Mesendoderm (in vitro differentiated cells): ENCODE results near the gene CEP128.
A peak's percentile ranks its signal among the peaks of the same experiment; 100 is the strongest.

Experiments
- DNase-seq: peaks from one replicate; pipeline ENCODE4 v3.0.0; 2013
- H2AK5ac ChIP-seq: 2 replicates; pipeline ENCODE4 v1.6.1; 2013; ENCODE audit warnings: low read length, inconsistent platforms
- H2BK120ac ChIP-seq: 2 replicates; pipeline ENCODE4 v1.6.1; 2013; ENCODE audit warnings: low read depth, mild to moderate bottlenecking, low read length, moderate library complexity, mixed read lengths
- H2BK15ac ChIP-seq: replicated peaks from 2 replicates; pipeline ENCODE4 v1.6.1; 2013; ENCODE audit warnings: low read depth, mild to moderate bottlenecking, moderate library complexity
- H2BK5ac ChIP-seq: 2 replicates; pipeline ENCODE4 v1.6.1; 2013; ENCODE audit warnings: low read length, inconsistent platforms
- H3K18ac ChIP-seq: 2 replicates; pipeline ENCODE4 v1.6.1; 2013; ENCODE audit warnings: mild to moderate bottlenecking, low read length, mixed read lengths
- H3K23ac ChIP-seq: one replicate; pipeline ENCODE4 v1.6.1; 2013; ENCODE audit warnings: low read length
- H3K27ac ChIP-seq: 2 replicates; pipeline ENCODE4 v1.5.1; 2013; ENCODE audit warnings: low read depth, mild to moderate bottlenecking, inconsistent platforms, low read length, moderate library complexity
- H3K27me3 ChIP-seq: 2 replicates; pipeline ENCODE4 v1.6.1; 2013; ENCODE audit warnings: low read length, control low read depth, mild to moderate bottlenecking, inconsistent platforms; ENCODE audit not compliant: insufficient read depth, poor library complexity
- H3K36me3 ChIP-seq: 2 replicates; pipeline ENCODE4 v1.6.1; 2013; ENCODE audit warnings: low read length, inconsistent platforms; ENCODE audit not compliant: control insufficient read depth, insufficient read depth
- H3K4ac ChIP-seq: one replicate; pipeline ENCODE4 v1.6.1; 2013; ENCODE audit warnings: low read depth, mild to moderate bottlenecking, low read length, moderate library complexity
- H3K4me1 ChIP-seq: 2 replicates; pipeline ENCODE4 v1.6.1; 2013; ENCODE audit warnings: low read depth, low read length, inconsistent platforms; ENCODE audit not compliant: control insufficient read depth
- H3K4me2 ChIP-seq: 2 replicates; pipeline ENCODE4 v1.6.1; 2013; ENCODE audit warnings: low read length
- H3K4me3 ChIP-seq: 2 replicates; pipeline ENCODE4 v1.5.1; 2013; ENCODE audit warnings: mild to moderate bottlenecking, low read length
- H3K56ac ChIP-seq: one replicate; pipeline ENCODE4 v1.6.1; 2013; ENCODE audit warnings: low read length
- H3K79me1 ChIP-seq: 2 replicates; pipeline ENCODE4 v1.6.1; 2013; ENCODE audit warnings: low read length, inconsistent platforms
- H3K79me2 ChIP-seq: 2 replicates; pipeline ENCODE4 v1.6.1; 2013; ENCODE audit warnings: mild to moderate bottlenecking, low read length; ENCODE audit not compliant: control insufficient read depth, insufficient read depth
- H3K9ac ChIP-seq: 2 replicates; pipeline ENCODE4 v1.6.1; 2013; ENCODE audit warnings: low read length, inconsistent platforms
- H4K5ac ChIP-seq: one replicate; pipeline ENCODE4 v1.6.1; 2013; ENCODE audit warnings: low read length
- H4K8ac ChIP-seq: one replicate; pipeline ENCODE4 v1.6.1; 2013; ENCODE audit warnings: low read depth, mild to moderate bottlenecking, control low read depth, low read length, moderate library complexity
- WGBS: extraction: QIAGEN DNeasy Blood & Tissue Kit; methylation state at CpG from one replicate; pipeline ENCODE4 v1.1.7; 2013; ENCODE audit warnings: low lambda C conversion rate, missing lambda C conversion rate; ENCODE audit not compliant: insufficient coverage; ENCODE audit errors: extremely low coverage; 5-methylcytosine and 5-hydroxymethylcytosine counted together

CEP128 gene

DNA sequence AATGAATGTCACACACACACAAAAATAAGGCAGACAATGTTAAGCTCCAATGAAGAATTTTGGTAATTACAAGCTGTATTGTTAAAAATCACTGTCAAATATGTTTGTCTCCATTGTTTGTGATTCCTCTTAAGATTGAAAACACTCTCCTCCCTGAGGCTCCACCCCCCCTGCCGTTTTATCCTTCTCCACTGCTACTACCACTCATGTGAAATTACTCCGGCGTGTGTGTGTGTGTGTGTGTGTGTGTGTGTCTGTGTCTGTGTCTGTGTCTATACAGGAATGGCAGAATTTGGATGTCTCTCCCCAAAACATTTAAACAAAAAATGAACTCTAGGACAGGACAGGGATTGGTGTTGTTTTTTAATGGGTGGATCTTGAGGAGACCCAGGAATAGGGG lies 365.1 kb downstream of the CEP128 start:
- Histone ChIP-seq H3K56ac (no peak overlapping the region), H3K27ac (no peak overlapping the region), H3K27me3 (no peaks in the 10 kb centered on the region), H3K4me2 (no peak overlapping the region), H3K36me3 (no peaks in the 10 kb centered on the region), H3K4me3 (no peak overlapping the region), H4K8ac (no peak overlapping the region), H3K18ac (no peak overlapping the region), H3K9ac (no peak overlapping the region), H3K4me1 (no peaks in the 10 kb centered on the region), H3K79me2 (no peaks in the 10 kb centered on the region), H3K4ac (no peak overlapping the region), H2BK5ac (no peak overlapping the region), H2BK15ac (no peak overlapping the region), H3K23ac (no peak overlapping the region), H4K5ac (no peak overlapping the region), H3K79me1 (no peaks in the 10 kb centered on the region), H2AK5ac (no peak overlapping the region), H2BK120ac (no peak overlapping the region)
- DNase-seq = no peak
- WGBS = no CpG with 5 or more reads among the region's 3 CpGs

GRCh38 chr14:80575763-80576162 lies 365.8 kb downstream of the CEP128 start:
- Histone ChIP-seq H3K4me2 (no peak overlapping the region), H3K4ac (no peak overlapping the region), H3K18ac (no peak overlapping the region), H3K4me3 (no peak overlapping the region), H4K5ac (no peak overlapping the region), H3K56ac (no peak overlapping the region), H2BK120ac (no peak overlapping the region), H3K27me3 (no peaks in the 10 kb centered on the region), H3K79me2 (no peaks in the 10 kb centered on the region), H4K8ac (no peak overlapping the region), H2AK5ac (no peak overlapping the region), H3K9ac (no peak overlapping the region), H2BK15ac (no peak overlapping the region), H3K27ac (no peak overlapping the region), H3K23ac (no peak overlapping the region), H2BK5ac (no peak overlapping the region), H3K4me1 (no peaks in the 10 kb centered on the region), H3K36me3 (no peaks in the 10 kb centered on the region), H3K79me1 (no peaks in the 10 kb centered on the region)
- WGBS = no CpG with 5 or more reads among the region's 2 CpGs
- DNase-seq = no peak

- H3K4ac ChIP-seq = no peak overlapping the region
- no peaks in the 10 kb centered on the region for H3K36me3 ChIP-seq
- H4K5ac ChIP-seq = no peak overlapping the region
- no peak overlapping the region for H2BK120ac ChIP-seq
- no peak overlapping the region for H2BK15ac ChIP-seq
- H2BK5ac ChIP-seq = no peak overlapping the region
- no peak overlapping the region for H3K27ac ChIP-seq
- no peak overlapping the region for H2AK5ac ChIP-seq
- H3K56ac ChIP-seq = no peak overlapping the region
- no peak overlapping the region for H3K23ac ChIP-seq
- H3K9ac ChIP-seq = no peak overlapping the region
- no peak overlapping the region for H3K4me2 ChIP-seq
- H3K4me1 ChIP-seq = no peaks in the 10 kb centered on the region
- no CpG with 5 or more reads among the region's 6 CpGs for WGBS
- no peak overlapping the region for H3K4me3 ChIP-seq
- H3K18ac ChIP-seq = no peak overlapping the region
- H3K79me1 ChIP-seq = no peaks in the 10 kb centered on the region
- no peaks in the 10 kb centered on the region for H3K27me3 ChIP-seq
- H3K79me2 ChIP-seq = no peaks in the 10 kb centered on the region
- peak; percentile 39 for DNase-seq
- H4K8ac ChIP-seq = no peak overlapping the region
These were observed 368.9 kb downstream of the CEP128 start for GRCh38 chr14:80572666-80573065.

GRCh38 chr14:80570930-80571298 lies 370.6 kb downstream of the CEP128 start:
- no peaks in the 10 kb centered on the region for H3K36me3 ChIP-seq
- no peak overlapping the region for H3K9ac ChIP-seq
- H3K56ac ChIP-seq = no peak overlapping the region
- no peak overlapping the region for H3K27ac ChIP-seq
- H3K27me3 ChIP-seq = no peaks in the 10 kb centered on the region
- no peak overlapping the region for H4K8ac ChIP-seq
- no peak overlapping the region for H3K18ac ChIP-seq
- no peak overlapping the region for H3K4ac ChIP-seq
- H4K5ac ChIP-seq = no peak overlapping the region
- H2BK15ac ChIP-seq = no peak overlapping the region
- H2AK5ac ChIP-seq = no peak overlapping the region
- H3K4me1 ChIP-seq = no peaks in the 10 kb centered on the region
- WGBS = no CpG with 5 or more reads among the region's 3 CpGs
- H3K4me3 ChIP-seq = no peak overlapping the region
- H3K79me2 ChIP-seq = no peaks in the 10 kb centered on the region
- no peaks in the 10 kb centered on the region for H3K79me1 ChIP-seq
- no peak overlapping the region for H3K4me2 ChIP-seq
- no peak overlapping the region for H2BK120ac ChIP-seq
- no peak overlapping the region for H2BK5ac ChIP-seq
- H3K23ac ChIP-seq = no peak overlapping the region
- no peak for DNase-seq

GRCh38 chr14:80567905-80568536 lies 373.5 kb downstream of the CEP128 start:
- H2BK120ac ChIP-seq = no peak overlapping the region
- H3K79me1 ChIP-seq = no peaks in the 10 kb centered on the region
- no peak overlapping the region for H4K5ac ChIP-seq
- no peaks in the 10 kb centered on the region for H3K27me3 ChIP-seq
- H3K4me2 ChIP-seq = no peak overlapping the region
- H3K36me3 ChIP-seq = no peaks in the 10 kb centered on the region
- H2AK5ac ChIP-seq = no peak overlapping the region
- no peak overlapping the region for H2BK15ac ChIP-seq
- DNase-seq = peak; percentile 14
- no peak overlapping the region for H3K4me3 ChIP-seq
- no peak overlapping the region for H3K4ac ChIP-seq
- WGBS = no CpG with 5 or more reads among the region's 6 CpGs
- no peak overlapping the region for H3K18ac ChIP-seq
- H3K4me1 ChIP-seq = no peaks in the 10 kb centered on the region
- H3K23ac ChIP-seq = no peak overlapping the region
- no peaks in the 10 kb centered on the region for H3K79me2 ChIP-seq
- H3K9ac ChIP-seq = no peak overlapping the region
- no peak overlapping the region for H4K8ac ChIP-seq
- H3K27ac ChIP-seq = no peak overlapping the region
- no peak overlapping the region for H2BK5ac ChIP-seq
- H3K56ac ChIP-seq = no peak overlapping the region

GRCh38 chr14:80565001-80565400 lies 376.5 kb downstream of the CEP128 start:
- Histone ChIP-seq H3K79me2 (no peaks in the 10 kb centered on the region), H3K36me3 (no peaks in the 10 kb centered on the region), H3K27ac (no peak overlapping the region), H3K18ac (no peak overlapping the region), H4K8ac (no peak overlapping the region), H3K23ac (no peak overlapping the region), H2AK5ac (no peak overlapping the region), H3K4me2 (no peak overlapping the region), H4K5ac (no peak overlapping the region), H3K4me1 (no peaks in the 10 kb centered on the region), H2BK15ac (no peak overlapping the region), H3K79me1 (no peaks in the 10 kb centered on the region), H2BK120ac (no peak overlapping the region), H3K56ac (no peak overlapping the region), H3K27me3 (no peaks in the 10 kb centered on the region), H2BK5ac (no peak overlapping the region), H3K4me3 (no peak overlapping the region), H3K9ac (no peak overlapping the region), H3K4ac (no peak overlapping the region)
- DNase-seq = no peak
- no CpG with 5 or more reads among the region's 5 CpGs for WGBS
